ENCODE data around the gene UBR3.
A peak's percentile ranks its signal among the peaks of the same experiment; 100 is the strongest.
"Not testable (repeated sequence)": the region's sequence is repeated elsewhere in the genome, so short reads cannot be mapped to it uniquely, and the experiment has no call there.

Gene UBR3

DNA sequence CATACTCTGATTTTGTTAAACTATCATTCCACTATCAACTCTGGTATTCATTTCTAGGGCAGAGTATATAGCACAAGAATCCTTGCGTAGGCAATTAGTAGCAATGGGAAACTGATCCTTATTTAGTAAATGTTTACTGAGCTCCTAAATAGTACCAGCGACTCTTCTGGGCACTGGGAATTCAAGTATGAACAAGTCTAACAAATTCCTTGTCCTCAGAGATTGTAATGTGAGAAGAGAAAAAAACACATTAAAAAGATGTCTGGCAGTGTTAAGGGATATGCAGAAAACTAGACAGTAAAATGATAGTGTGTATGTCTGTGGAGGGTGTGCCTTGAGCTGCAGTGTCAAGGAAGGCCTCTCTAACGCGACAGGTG is 3.3 kb upstream of the UBR3 start:
- no peak for DNase-seq (ENCODE audit: low read depth in 3 of 3, low spot score in 1 of 3)

DNA sequence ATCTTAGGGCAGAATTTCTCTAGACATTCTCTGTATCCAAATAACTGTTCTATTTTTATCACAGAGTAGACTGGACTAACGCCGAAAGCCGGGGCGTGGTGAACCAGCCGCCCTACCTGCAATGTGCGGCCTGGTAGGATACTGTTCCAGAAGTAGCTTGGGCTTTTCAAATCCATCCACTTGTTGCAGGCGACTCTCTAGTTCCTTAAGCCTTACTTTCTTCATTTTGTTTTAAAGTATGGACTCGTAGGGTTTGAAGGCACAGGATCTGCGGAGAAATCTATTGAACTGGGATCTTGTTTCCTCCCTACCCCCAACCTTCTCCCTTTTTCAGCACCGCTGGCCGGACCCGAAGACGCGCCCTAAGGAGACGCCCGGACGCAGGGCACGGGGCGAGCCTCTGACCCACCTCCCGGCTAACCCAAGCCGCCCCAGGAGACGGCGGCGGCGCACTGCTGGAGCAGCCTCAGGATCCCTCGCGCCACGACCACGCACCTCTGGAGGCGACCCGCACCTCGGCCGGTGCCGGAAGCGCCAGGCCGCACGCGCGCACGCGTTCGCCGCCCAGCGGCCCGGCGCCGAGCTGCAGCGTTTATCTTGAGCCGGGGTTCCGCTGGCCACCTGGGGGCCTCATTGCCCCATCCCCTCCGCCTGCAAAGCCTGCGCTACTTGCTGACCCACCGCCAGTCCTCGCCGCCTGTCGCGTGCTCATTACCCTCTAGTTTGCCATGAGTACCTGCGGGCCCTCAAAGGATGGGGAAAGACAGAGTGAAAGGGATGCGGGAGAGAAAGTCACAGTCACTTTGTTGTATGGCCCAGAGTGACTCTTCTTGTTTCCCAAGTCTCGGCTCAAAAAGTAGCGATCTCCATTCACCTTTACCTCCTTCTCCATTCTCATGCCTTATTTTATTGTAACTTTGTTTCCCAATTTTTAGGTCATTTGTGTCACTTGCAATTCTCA is 2.6 kb upstream of the UBR3 start, which contains the start of gene METTL5:
METTL5 (minus strand) TSS at position 533 of the 961 bp plus-strand sequence; CDS start at position 225, 308 bp downstream.
- peak; percentile 31 to 71 (median 57) for DNase-seq (ENCODE audit: low read depth in 3 of 3, low spot score in 1 of 3)

DNA sequence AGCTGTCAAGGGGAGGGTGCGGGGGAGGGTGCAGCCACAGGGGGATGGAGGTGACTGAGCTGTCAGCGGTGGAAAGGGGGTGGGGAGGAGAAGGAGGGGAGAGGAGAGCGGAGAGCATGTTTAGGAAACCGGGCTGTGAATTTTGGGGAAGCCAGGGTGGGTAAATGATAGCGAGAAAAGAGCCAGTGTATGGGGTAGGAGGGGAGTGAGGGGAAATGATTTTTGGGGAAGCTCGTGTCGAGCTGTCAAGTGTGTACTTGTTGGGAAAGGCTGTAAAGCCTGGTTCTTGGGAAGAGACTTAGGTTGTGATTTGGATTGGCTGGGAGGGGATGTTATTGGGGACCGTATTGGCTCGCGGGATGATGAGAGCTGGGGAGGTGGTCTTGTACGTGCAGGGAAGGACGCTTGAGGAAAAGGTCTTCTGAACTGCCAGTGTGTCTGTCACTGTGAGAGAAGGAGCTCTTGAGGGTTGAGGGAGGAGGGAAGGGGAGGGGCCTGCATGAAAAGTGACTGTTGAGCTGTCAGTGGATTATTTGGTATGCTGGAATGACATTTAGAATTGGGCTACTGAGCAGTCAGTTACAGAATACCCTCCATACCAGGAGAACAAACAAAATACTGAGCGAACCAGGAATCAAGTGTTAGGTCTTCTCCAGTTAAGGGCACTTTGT is 1.0 kb downstream of the UBR3 start:
- peak in 1 of 3 donors; percentile 30 for DNase-seq (ENCODE audit: low read depth in 3 of 3, low spot score in 1 of 3)

DNA sequence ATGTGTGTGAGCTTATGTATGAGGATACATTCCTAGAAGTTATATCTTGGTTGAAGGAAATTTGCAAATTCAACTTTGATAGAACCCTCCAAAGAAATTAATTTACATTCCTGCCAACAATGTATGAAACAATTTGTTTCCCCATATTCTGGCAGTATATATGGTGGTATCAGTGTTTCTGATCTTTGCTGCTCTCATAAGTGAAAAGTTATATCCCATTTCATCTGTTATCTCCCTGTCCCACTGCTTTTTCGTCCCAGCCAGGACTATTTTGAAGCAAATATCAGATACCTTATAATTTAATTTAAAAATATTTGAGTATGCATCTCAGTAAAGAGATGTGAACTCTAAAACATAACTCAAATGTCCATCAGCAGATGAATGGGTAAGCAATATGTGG is 7.1 kb downstream of the UBR3 start:
- DNase-seq (ENCODE audit: low read depth in 3 of 3, low spot score in 1 of 3): no peak

DNA sequence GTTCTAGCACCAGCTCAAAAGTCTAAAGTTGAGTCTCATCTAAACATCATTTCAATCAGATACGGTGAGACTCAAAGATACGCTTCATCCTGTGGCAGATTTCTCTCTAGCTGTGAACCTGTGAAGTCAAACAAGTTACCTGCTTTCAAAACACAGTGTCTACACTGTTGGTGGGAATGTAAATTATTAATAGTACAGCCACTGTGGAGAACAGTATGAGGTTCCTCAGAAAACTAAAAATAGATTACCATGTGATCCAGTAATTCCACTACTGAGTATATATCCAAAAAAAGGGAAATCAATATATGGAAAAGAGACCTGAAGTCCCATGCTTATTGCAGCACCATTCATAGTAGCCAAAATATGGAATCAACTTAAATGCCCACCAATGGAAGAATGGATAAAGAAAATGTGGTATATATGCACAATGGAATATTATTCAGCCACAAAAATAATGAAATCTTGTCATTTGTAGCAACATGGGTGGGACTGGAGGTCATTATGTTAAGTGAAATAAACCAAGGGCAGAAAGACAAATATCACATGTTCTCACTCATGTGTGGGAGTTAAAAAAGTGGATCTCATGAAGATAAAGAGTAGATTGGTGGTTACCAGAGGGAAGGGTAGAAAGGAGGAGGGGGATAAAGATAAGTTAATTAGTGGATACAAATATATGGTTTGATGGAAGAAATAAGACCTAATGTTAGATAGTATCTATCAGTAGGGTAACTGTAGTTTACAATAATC is 11.7 kb downstream of the UBR3 start:
- no peak for DNase-seq (ENCODE audit: low read depth in 3 of 3, low spot score in 1 of 3)

DNA sequence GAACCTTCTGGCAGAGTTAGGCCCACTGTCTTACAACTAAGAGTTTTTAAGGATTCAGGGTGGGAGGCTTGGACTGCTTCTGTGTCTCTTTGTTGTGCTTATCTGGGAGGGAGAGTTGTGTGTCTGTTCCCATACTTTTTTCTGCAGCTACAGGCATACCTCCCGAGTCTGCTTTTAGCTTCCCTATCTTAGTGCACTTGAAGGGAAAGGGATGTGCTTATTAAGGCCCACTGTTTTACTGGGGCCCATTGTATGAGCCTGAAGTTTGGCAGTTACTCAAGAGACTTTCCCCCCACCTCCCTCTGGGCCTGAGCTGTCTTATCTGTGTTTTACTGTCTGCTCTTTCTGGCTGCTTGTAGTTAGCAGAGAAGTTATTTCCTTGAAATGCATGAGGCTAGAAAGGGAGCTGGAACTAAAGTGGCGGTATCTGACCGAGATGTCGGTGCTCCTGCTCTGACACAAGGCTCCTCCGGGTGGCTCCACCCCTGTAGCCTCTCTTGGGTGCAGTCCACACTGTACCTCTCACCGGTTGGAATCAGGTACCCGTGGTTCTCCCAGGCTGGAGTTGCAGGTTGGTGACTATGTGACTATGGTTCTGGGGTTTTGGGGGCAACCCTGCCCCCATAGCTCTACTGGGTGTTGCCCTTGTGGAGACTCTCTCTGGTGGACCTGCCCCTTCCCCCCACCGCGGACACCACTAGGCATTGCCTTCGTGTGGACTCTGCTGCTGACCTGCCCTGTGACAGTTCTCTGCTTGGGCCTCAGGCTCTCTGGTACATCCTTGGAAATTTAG is 12.9 kb downstream of the UBR3 start:
- DNase-seq (ENCODE audit: low read depth in 3 of 3, low spot score in 1 of 3): no peak

DNA sequence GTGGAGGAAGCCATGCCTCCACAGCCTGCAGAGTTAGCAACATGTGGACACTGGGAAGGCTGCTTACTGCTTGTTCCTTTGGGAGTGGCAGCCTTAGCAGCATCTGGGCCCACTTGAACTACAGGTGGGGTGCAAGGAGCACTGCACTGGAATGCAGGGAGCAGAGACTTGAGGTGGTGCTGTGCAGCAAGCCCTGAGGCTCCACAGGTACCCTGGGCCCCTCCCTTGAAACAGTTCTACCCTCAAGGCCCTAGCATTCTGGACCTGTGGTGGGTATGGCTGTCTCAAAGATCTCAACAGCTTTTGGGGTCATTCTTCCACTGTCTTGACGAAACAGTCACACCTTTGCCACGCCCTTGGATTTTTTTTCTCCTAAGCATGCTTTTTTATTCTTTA is 13.5 kb downstream of the UBR3 start:
- no peak for DNase-seq (ENCODE audit: low read depth in 3 of 3, low spot score in 1 of 3)

DNA sequence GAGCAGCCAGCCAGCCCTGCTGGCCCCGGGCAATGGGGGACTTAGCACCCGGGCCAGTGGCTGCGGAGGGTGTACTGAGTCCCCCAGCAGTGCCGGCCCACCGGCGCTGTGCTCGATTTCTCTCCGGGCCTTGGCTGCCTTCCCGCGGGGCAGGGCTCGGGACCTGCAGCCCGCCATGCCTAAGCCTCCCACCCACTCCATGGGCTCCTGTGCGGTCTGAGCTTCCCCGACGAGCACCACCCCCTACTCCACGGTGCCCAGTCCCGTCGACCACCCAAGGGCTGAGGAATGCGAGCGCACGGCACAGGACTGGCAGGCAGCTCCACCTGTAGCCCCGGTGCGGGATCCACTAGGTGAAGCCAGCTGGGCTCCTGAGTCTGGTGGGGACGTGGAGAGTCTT is 14.4 kb downstream of the UBR3 start:
- DNase-seq (ENCODE audit: low read depth in 3 of 3, low spot score in 1 of 3): not testable (repeated sequence)

DNA sequence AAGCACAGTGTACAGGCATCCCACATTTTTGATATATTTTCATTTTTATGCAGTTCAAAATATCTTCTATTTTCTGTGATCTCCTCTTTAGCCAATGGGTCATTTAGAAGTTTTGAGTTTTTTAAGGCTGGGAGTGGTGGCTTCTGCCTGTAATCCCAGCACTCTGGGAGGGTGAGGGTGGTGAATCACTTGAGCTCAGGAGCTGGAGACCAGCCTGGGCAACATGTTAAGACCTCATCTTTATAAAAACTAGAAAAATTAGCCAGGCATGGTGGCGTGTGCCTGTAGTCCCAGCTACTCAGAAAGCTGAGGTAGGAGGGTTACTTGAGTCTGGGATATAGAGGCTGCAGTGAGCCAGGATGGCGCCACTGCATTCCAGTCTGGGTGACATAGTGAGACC is 17.8 kb downstream of the UBR3 start:
- DNase-seq (ENCODE audit: low read depth in 3 of 3, low spot score in 1 of 3): no peak

DNA sequence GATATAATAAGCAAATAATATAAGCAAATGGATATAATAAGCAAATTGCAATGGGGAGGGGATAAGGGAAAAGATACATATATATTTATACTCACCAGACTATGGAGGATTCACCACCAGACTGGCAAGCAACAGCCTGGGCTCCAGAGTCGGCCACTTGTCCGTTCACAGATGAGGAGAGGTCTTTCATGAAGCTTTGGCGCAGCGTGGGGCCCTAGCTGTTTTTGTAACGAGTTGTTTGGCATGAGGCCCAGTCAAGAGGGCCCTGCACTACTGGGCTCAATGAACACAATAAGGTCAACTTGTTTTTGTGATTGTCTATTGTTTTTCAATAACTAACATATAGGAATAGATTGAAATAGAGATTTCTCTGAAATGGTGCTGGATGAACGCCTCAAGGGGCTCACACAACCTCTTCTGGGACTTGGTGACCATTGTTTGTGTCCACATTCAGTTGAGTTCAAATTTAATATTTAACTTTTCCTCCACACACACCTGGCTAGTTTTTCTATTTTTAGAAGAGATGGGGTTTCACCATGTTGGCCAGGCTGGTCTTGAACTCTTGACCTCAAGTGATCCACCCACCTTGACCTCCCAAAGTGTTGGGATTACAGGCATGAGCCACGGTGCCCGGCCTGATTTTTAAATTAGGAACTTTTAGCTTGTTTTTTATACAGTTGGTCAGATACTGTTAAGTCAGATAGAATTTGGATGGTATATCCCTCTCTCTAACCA is 21.9 kb downstream of the UBR3 start:
- DNase-seq (ENCODE audit: low read depth in 3 of 3, low spot score in 1 of 3): not testable (repeated sequence)

DNA sequence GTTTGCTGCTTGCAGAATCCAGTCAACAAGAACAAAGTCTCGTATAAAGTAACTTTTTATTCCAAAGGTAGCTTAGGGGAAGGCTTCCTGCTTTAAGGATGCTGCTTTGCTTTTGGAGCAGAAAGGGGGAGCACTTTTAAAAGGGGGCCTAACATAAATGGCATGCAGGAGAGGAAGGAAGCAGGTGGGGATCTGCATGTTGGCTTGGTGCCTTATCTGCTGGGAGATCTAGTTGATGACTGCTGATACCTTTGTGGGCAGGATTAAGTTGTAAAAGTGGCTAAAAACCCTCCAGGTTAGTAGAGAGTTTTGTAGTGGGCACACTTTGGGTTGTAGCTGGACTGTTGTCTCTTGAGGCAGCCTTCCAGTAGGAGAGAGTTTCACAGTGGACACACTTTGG is 22.5 kb downstream of the UBR3 start:
- DNase-seq (ENCODE audit: low read depth in 3 of 3, low spot score in 1 of 3): no peak

DNA sequence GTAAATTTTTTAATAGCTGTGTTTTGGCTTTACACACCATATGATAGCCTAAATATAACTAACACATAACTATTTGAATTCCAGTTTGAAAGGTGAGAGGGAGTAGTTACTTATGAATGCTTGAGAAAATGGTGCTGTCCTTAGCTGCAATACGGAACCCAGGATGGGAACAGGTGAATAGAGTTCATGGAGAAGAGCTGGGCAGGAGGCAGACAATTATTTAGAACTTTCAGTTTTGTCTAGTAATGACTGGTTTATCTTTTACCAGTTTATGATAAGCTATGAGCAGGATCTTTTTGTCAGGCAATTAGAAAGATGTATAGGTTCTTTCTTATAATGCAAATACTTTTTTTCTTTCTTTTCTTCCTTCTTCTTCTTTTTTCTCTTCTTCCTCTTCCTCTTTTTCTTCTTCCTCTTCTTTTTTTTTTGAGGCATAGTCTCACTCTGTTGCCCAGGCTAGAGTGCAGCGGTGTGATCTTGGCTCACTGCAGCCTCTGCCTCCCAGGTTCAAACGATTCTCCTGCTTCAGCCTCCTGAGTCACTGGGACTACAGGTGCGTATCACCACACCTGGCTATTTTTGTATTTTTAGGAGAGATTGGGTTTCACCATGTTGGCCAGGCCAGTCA is 25.9 kb downstream of the UBR3 start:
- no peak for DNase-seq (ENCODE audit: low read depth in 3 of 3, low spot score in 1 of 3)

DNA sequence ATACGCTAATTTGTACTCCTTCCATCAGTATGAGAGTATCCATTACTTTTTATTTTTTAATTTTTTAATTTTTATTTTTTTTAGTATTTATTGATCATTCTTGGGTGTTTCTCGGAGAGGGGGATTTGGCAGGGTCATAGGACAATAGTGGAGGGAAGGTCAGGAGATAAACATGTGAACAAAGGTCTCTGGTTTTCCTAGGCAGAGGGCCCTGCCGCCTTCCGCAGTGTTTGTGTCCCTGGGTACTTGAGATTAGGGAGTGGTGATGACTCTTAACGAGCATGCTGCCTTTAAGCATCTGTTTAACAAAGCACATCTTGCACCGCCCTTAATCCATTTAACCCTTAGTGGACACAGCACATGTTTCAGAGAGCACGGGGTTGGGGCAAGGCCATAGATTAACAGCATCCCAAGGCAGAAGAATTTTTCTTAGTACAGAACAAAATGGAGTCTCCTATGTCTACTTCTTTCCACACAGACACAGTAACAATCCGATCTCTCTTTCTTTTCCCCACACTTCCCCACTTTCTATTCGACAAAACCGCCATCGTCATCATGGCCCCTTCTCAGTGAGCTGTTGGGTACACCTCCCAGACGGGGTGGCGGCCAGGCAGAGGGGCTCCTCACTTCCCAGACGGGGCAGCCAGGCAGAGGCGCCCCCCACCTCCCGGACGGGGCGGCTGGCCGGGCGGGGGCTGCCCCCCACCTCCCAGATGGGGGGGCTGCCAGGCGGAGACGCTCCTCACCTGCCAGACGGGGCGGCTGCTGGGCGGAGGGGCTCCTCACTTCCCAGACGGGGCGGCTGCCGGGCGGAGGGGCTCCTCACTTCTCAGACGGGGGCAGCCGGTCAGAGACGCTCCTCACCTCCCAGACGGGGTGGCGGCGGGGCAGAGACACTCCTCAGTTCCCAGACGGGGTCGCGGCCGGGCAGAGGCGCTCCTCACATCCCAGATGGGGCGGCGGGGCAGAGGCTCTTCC is 28.3 kb downstream of the UBR3 start:
- DNase-seq (ENCODE audit: low read depth in 3 of 3, low spot score in 1 of 3): not testable (repeated sequence)

DNA sequence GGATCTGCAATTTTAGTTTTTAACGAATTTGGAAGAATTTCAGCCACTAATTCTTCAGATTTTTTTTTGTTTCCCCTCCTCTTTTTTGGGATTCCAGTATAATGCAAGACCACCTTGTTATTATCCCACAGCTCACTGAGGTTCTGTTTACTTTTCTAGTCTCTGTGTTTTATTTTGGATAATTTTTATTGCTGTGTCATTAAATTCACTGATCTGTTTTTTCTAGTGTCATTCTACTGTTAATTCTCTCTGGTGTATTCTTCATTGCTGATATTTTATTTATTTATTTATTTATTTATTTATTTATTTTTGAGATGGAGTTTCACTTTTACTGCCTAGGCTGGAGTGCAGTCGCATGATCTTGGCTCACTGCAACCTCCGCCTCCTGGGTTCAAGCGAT is 32.2 kb downstream of the UBR3 start:
- DNase-seq (ENCODE audit: low read depth in 3 of 3, low spot score in 1 of 3): no peak

DNA sequence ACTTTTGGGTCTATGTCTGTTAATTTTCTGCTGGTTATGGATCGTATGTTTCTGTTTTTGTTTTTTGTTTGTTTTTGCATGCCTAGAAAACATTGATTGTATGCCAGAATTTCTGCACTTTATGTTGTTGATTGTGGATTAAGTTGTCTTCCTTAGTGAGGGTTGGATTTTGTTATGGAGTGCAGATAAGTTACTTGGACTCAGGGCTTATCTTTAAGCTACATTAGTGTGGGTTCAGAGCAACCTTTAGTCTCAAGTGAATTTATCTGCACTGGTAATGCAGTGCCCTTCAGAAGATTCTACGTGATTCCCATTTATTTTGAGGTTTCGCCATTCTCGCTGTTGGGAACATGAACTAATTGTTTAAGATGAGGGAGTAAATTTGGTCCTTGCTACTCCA is 32.9 kb downstream of the UBR3 start:
- no peak for DNase-seq (ENCODE audit: low read depth in 3 of 3, low spot score in 1 of 3)

DNA sequence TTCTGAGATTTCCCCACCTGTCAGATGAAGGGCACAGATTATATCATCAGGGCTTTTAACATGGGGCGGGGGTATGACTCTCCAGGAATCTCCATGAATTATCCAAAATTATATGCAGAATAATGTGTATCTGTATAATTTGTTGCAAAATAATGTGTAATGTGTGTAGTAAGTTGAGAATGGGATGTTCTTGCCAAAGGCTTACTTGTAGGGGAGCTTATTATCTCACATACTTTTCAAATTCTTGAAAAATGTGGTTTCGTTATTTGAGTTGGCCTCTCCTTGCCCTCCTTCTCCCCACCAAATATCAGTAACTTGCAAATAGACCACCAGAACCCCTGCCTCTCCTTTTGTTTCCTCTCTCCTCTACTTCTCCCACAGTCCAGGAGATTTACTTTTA is 35.6 kb downstream of the UBR3 start:
- DNase-seq (ENCODE audit: low read depth in 3 of 3, low spot score in 1 of 3): no peak

DNA sequence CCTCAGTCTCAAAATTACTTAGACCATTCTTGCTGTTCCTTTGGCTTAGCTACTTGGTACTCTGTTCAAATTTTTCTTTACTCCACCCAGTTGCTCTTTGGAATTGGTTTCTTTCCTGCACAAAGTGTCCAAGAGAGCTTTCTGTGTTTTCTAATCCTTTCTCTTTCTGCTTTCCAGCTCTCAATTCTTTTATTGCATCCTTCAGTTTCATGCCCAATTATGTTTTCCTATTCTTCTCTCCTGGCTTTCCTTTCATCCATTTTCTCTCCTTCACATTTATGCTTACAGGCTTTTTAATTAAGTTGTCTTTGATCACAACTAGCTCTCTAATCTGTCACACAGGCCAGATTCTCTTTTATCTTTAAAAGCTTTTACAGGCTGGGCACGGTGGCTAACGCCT is 38.2 kb downstream of the UBR3 start:
- no peak for DNase-seq (ENCODE audit: low read depth in 3 of 3, low spot score in 1 of 3)

DNA sequence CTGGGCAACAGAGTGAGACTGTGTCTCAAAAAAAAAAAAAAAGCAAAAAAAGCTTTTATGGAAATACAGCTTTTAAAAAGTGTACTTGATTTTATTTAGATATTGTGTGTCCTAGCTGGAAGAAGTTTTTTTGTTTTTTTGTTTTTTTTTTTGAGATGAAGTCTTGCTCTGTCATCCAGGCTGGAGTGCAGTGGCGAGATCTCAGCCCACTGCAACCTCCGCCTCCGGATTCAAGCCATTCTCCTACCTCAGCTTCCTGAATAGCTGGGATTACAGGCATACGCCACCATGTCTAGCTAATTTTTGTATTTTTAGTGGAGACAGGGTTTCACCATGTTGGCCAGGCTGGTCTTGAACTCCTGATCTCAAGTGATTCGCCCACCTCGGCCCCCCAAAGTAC is 39.0 kb downstream of the UBR3 start:
- DNase-seq (ENCODE audit: low read depth in 3 of 3, low spot score in 1 of 3): not testable (repeated sequence)

DNA sequence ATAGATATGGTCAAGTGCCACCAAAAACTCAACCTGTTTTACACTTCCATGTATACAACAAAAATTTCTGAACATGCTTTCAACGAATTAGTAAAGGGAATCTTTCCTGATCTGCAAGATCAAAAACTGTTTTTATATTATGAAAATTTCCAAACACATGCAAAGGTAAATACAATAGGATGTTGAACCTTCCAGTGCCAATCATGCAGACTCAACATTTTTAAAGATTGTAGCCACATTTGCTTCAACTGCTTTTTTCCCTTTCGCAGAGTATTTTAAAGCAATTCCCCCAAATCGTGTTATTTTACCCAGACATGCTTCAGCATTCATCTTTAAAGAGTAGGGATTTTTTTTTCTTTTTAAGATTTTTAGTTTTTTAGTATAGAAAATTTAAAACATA is 40.3 kb downstream of the UBR3 start:
- DNase-seq (ENCODE audit: low read depth in 3 of 3, low spot score in 1 of 3): no peak
